Nephron (organoid): ENCODE measurements around the gene C1QTNF1.

Source experiments
- H3K27ac Mint-ChIP-seq, 3 experiments: 2 replicates each; pipeline ENCODE4 v1.8.0; 2020; ENCODE audit warnings: mixed read lengths in 3 of 3, mild to moderate bottlenecking in 2 of 3, moderate library complexity in 1 of 3
- H3K27me3 Mint-ChIP-seq: 2 replicates; pipeline ENCODE4 v1.8.0; 2021; ENCODE audit warnings: low read depth, mild to moderate bottlenecking, moderate library complexity, mixed read lengths
- H3K36me3 Mint-ChIP-seq: 2 replicates; pipeline ENCODE4 v1.8.0; 2020; ENCODE audit warnings: low read depth, mixed read lengths
- H3K4me1 Mint-ChIP-seq: 2 replicates; pipeline ENCODE4 v1.8.0; 2020; ENCODE audit warnings: mixed read lengths
- H3K4me3 Mint-ChIP-seq, 3 experiments: 2 replicates each; pipeline ENCODE4 v1.8.0; 2020; ENCODE audit warnings: mild to moderate bottlenecking in 3 of 3, mixed read lengths in 3 of 3, moderate library complexity in 2 of 3
- H3K9me3 Mint-ChIP-seq: 2 replicates; pipeline ENCODE4 v1.8.0; 2020; ENCODE audit warnings: mixed read lengths
- CTCF ChIP-seq, 3 experiments: fragments of 200-600 bp; sonication (generic); IDR thresholded peaks; one replicate each; pipeline ENCODE4 v1.5.0; 2021; ENCODE audit warnings: antibody characterized with exemption in 3 of 3; ENCODE audit not compliant: unreplicated experiment in 3 of 3

C1QTNF1 gene, protein sequence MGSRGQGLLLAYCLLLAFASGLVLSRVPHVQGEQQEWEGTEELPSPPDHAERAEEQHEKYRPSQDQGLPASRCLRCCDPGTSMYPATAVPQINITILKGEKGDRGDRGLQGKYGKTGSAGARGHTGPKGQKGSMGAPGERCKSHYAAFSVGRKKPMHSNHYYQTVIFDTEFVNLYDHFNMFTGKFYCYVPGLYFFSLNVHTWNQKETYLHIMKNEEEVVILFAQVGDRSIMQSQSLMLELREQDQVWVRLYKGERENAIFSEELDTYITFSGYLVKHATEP

DNA sequence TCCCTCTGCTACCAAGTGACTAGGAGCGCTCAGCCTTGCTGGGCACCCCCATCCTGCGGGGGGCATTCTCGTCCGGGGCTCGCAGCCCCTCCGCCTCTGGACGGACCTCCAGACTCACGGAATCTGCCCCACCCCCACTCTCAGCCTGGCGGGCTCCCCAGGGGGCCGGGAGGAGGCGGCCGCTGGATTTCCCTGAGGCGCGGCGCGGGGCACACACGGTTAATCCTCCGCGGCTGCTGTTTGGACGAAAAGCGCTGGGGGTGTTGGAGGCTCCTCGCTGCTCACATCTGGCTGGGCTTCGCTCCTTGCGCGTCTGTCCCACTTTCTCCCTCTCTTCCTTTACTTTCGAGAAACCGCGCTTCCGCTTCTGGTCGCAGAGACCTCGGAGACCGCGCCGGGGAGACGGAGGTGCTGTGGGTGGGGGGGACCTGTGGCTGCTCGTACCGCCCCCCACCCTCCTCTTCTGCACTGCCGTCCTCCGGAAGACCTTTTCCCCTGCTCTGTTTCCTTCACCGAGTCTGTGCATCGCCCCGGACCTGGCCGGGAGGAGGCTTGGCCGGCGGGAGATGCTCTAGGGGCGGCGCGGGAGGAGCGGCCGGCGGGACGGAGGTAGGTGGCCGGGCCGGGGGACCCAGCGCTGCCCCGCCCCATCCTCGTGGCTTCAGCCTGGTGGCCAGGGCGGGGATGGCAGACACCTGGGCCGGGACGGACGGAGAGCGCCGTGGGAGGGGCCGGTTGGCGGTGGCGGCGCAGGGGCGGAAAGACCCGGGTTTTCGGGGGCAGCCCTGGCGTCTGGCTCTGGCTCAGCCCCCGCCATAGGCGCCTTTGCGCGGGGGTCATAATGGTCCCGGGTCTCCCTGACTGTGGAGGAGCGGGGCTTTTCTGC, at the start of gene C1QTNF1:
TSS of gene C1QTNF1 (plus strand) at position 284 of the 886 bp plus-strand sequence. CDS start 19,800 bp downstream, outside the sequence.
- TF ChIP-seq CTCF (IDR thresholded peaks at IDR 0.05; ENCODE audit: unreplicated experiment in 3 of 3): peak; percentile 40 to 50 (median 47)
- peaks cover 96% of the 10 kb centered on the region for H3K27me3 Mint-ChIP-seq
- peak within 1 kb of the TSS; percentile 83 to 91 (median 88) for H3K4me3 Mint-ChIP-seq
- no peaks in the 10 kb centered on the region for H3K9me3 Mint-ChIP-seq
- H3K4me1 Mint-ChIP-seq: peaks cover 17% of the 10 kb centered on the region
- peak within 1 kb of the TSS in 1 of 3 experiments; percentile 42 for H3K27ac Mint-ChIP-seq
- no peaks in the 10 kb centered on the region for H3K36me3 Mint-ChIP-seq

DNA sequence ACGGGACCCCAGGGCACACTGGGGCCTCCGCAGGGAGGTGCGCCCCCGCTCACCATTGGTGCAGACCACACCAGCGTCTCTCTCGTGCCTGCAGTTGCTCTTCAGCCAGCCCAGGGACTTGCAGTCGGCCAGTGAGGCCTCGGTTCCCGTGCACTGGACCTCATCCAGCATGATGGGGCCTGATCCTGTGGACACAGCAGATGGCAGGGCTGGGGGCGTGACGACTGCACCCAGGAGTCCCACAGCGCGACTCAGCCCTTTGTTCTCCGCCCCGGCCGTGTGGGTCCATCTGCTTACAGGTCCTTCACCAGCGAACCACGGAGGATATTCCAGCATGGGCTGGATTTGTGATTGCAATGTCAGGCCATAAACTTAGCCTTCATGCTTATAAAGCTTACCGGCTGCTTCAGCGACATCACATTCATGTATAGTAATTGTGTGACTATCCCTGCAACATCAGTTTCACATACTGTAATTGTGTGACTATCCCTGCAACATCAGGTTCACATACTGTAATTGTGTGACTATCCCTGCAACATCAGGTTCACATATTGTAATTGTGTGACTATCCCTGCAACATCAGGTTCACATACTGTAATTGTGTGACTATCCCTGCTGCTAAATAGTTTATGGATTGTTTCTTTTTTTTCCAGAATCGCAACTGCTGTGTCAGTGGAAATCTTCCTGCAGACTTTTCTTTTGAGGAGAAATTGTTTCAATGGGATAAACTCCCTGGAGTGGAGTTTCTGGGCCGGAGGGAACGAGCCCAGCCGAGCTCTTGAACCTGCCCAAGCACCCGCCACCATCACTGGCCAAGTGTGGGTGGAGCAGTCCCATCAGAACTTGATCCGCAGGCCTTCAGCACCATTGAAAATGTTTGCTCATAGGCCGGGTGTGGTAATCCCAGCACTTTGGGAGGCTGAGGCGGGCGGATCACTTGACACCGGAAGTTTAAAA, 49.1 kb upstream of the C1QTNF1 start:
- H3K27me3 Mint-ChIP-seq: peaks cover 7% of the 10 kb centered on the region
- no peak for TF ChIP-seq CTCF (IDR thresholded peaks at IDR 0.05; ENCODE audit: unreplicated experiment in 3 of 3)
- H3K36me3 Mint-ChIP-seq: no peaks in the 10 kb centered on the region
- peaks cover 34% of the 10 kb centered on the region for H3K4me1 Mint-ChIP-seq
- H3K4me3 Mint-ChIP-seq: peak overlapping the region; percentile 55 to 80 (median 76)
- H3K9me3 Mint-ChIP-seq: no peaks in the 10 kb centered on the region
- peak overlapping the region; percentile 96 to 99 (median 98) for H3K27ac Mint-ChIP-seq

DNA sequence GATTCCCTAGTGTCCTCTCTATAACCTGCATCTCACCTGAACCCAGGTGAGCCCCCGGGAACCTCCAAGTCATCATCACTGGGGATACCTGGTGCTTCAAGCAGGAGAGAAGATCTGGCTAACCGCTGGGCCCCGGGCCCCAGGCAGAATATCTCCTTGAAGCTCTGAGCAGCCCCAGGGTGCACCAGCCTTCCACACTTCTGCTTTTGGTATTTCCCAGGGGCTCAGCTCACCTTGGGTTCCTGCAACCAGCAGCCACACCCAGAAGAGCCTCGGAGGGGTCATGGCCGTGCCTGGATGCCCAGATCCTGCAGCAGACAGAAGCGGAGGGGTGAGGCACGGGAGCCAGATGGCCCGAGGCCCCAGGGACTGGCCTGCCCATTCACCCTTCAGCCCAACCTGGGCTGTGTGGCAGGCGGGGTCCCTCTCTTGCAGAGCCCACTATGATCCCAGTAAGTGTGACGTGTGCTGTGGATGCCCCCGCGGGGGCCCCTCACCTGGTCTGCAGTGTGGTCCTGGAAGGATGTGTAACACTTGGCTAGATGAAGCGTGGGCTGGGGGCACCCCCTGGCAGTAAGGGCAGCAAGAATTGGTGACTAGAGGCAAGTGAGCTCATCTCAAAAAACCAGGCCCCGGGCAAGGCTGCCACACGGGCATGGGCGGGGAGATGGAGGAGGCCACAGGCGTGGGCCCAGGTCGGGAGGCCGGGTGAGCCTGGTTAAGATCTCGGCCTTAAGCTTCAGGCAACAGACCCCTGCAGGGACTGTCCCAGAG, 46.9 kb upstream of the C1QTNF1 start:
- H3K9me3 Mint-ChIP-seq: no peaks in the 10 kb centered on the region

GRCh38 chr17:78977681-78977943, 46.4 kb upstream of the C1QTNF1 start:
- H3K36me3 Mint-ChIP-seq: no peaks in the 10 kb centered on the region
- H3K9me3 Mint-ChIP-seq: no peaks in the 10 kb centered on the region
- peaks cover 30% of the 10 kb centered on the region for H3K4me1 Mint-ChIP-seq
- no peak for TF ChIP-seq CTCF (IDR thresholded peaks at IDR 0.05; ENCODE audit: unreplicated experiment in 3 of 3)
- peak overlapping the region in 2 of 3 experiments; percentile 41 to 58 for H3K4me3 Mint-ChIP-seq
- peaks cover 3% of the 10 kb centered on the region for H3K27me3 Mint-ChIP-seq
- peak overlapping the region in 2 of 3 experiments; percentile 37 to 62 for H3K27ac Mint-ChIP-seq

More for the DNA sequence above, 46.9 kb upstream of the C1QTNF1 start:
- Mint-ChIP-seq H3K27me3 (peaks cover 3% of the 10 kb centered on the region), H3K27ac (peak overlapping the region in 2 of 3 experiments; percentile 37 to 62), H3K4me1 (peaks cover 35% of the 10 kb centered on the region), H3K36me3 (no peaks in the 10 kb centered on the region), H3K4me3 (peak overlapping the region; percentile 37 to 58 (median 41))
- no peak for TF ChIP-seq CTCF (IDR thresholded peaks at IDR 0.05; ENCODE audit: unreplicated experiment in 3 of 3)
